Femur (tissue), 1 donor: Measurements from ENCODE around the gene ANKMY1.
"Not testable (repeated sequence)": the region's sequence is repeated elsewhere in the genome, so short reads cannot be mapped to it uniquely, and the experiment has no call there.

ENCODE experiments used
- DNase-seq: peaks from one replicate; pipeline ENCODE4 v3.0.0-alpha.2; 2017

ANKMY1 gene

GRCh38 chr2:240502059-240502429 lies 55.7 kb downstream of the ANKMY1 start:
- DNase-seq = peak; percentile 12

DNA sequence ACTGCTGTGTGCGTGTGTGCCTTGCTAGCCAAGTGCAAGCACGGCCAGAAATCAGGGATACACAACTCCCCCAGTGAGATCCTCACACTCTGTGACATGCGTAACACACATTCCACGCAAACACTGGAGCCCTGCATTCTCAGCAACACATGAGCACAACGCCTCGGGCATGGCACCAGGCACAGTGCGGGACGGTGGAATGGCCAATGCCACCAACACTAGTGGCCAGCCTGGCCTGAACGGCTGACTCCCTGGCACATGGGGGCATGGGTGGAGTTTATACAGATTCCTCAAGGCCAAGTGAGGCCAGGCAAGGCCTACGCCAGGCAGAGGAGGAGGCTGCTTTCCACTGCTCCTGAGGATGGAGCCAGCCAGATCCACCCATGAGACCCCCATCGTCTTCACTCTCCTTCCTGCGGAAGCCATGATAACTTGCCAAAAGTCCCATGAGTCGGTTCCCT lies 56.2 kb downstream of the ANKMY1 start:
- peak; percentile 9 for DNase-seq

DNA sequence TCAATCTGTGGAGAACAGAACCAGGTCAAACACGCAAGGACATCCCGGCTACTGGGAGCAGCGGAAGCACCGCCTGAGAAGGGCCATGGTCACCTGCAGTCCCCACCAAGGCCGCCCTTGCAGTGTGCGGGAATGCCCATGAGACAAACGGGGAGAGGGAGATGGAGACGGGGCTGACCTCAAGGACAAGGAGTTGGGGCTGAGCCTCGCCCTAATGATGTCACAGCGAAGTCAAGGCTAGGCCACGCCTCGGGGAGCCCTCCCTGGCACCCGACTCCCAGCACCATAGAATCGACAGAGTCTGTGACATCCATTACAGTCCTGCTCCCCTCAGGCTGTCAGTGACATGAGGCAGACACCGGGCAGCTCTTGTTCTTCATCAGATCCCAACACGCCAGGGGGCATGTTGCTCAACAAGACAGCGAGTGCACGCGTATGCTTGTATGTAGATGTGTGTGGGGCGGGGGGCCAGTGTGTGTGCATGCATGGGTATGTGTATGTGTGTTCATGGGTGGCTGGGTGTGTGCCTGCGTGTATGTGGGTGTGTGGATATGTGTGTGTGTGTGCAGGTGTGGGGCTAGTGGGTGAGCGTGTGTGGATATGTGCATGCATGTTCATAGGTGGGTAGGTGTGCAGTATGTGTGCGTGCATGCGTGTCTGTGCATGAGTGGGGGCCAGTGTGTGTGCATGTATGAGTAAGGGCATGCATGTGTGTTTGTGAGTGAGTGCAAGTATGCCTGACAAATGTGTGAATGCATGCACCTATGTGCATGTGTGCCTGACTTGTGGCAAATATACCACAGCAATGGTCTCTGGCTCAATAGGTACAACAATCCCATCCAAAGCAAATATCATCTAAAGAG lies 57.0 kb downstream of the ANKMY1 start:
- DNase-seq = peak; percentile 15

DNA sequence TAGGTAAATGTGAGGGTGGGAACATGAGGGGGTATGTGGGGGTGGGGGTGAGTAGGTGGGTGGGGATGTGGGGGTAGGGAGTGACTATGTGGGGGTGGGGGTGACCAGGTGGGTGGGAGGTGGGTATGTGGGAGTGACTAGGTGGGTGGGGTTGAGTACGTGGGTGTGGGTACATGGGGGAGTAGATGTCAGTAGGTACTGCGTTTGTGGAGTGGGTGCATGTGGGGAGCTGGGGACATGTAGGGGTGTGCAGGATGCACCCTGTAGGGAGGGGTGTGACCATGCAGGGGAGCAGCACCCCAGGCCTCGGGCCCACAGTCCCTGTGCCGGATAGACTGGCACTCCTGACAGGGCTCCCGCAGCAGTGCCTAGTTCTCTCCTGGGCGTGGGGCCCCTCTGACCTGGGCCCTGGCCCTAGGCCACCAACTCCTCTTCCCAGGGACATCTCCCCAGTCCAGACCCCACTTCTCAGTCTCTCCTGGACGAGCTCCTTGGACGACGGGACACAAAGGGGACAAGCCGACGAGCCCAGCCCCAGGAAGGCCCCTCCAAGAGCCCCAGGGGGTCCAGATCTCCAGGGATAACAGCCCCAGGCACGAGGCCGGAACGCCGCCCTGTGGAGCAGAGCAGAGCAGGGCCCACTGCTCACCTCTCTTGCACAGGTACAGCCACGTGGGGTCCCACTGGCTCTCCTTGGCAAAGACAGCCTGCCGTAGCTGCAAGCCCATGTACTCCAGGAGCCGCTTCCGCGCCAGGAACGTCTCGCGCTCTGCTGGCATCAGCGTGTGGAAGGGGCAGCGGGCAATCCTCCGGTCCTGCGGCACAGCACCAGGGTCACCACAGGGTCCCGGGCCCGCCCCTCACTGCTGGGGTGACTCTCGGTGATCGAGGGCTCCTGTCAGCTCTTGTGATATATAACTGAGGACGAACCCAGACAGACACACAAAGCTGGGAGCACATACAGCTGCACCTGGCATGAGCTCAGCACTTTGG lies 58.2 kb downstream of the ANKMY1 start:
- peak; percentile 8 for DNase-seq

DNA sequence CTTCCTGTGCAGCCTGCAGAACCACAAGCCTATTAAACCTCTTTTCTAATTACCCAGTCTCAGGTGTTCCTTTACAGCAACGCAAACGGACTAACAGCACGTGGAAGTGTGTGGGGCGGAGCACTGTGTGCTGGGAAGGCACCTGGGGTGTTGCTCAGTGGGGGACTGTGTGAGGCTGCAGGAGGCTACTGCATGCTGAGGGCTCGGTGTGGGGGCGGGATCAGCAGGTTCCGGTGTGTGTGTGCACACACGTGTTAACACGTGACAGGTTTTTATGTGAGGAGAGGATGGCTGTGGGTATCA lies 58.9 kb downstream of the ANKMY1 start:
- no peak for DNase-seq

DNA sequence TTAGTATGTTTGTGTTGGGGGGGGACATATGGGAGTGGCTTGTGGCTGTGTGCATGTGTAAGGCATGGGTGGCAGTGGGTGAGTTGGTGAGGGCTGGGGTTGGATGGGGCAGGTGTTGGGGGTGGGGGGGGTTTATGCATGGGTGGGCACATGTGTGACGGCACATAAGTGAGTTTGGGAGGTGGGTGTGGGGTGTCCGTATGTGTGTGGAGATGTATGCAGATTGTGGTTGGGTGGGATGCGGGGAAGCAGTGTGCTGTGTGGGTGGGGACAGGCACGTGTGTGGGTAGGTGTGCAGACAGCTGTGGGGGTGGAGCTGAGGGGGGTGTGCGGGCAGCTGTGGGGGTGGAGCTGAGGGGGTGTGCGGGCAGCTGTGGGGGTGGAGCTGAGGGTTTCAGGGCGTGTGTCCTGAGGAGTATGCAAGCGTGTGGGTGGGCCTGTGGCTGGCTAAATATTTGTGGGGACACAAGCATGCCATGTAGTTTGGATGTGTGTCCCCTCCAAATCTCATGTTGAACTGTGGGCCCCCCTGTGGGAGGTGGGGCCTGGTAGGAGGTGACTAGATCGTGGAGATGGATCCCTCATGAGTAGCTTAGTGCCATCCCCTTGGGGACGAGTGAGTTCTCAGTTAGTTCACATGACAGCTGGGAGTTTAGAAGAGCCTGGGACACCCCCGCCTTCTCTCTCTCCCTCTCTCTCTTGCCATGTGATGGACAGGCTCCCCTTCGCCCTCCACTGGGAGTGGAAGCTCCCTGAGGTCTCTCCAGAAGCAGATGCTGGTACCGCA lies 59.4 kb downstream of the ANKMY1 start:
- no peak for DNase-seq

GRCh38 chr2:240497082-240497481 lies 60.7 kb downstream of the ANKMY1 start:
- not testable (repeated sequence) for DNase-seq

DNA sequence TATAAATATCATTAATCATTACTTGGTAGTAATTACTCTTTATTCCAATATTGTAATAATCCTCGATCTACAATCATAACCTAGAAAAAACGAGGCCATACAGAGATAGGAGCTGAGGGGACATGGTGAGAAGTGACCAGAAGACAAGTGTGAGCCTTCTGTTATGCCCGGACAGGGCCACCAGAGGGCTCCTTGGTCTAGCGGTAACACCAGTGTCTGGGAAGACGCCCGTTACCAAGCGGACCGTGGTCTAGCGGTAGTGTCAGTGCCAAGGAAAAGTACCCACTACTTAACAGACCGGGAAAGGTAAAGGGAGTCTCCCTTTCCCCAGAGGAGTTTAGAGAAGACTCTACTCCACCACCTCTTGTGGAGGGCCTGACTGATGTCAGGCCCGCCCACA lies 62.8 kb downstream of the ANKMY1 start:
- not testable (repeated sequence) for DNase-seq

DNA sequence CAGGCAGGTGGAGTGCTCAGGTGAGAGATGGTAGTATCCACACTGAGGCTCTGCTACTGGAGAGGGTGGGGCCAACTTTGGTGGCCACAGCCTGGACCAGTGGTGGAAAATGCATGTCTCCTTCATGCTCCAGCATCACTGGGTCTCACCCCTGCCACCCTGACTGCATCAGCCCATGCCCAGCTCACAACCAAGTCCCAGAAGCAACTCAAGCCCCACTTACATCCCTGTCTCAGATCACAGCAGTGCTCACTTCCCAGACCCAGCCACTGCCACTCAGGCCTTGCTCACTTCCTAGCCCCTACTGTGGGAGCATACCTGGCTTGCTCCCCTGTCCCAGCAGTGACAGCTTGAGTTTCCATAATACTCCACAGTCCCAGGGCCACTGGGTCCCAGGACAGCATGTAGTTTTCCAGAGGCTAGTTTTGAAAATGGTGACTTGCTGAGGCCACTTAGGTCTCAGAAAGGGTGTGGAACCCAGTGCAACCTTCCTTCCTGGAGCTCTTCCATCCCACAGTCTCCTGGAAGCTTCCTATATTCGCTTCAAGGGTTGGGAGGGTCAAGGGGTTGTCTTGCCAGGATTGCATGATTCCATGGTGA lies 63.5 kb downstream of the ANKMY1 start:
- DNase-seq = no peak

DNA sequence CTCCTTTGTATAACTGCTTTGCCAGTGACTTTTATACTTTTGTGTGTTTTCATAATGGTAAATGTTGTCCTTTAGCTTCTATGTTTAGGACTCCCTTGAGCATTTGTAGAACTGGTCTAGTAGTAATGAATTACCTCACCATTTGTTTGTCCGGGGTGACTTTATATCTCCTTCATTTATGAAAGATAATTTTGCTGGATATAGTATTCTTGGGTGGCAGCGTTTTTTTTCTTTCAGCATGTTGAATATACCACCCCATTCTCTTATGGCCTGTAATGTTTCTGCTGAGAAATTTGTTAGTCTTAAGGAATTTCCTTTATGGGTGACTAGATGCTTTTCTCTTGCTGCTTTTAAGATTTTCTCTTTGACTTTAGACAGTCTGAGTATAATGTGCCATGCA lies 66.3 kb downstream of the ANKMY1 start:
- DNase-seq = no peak

DNA sequence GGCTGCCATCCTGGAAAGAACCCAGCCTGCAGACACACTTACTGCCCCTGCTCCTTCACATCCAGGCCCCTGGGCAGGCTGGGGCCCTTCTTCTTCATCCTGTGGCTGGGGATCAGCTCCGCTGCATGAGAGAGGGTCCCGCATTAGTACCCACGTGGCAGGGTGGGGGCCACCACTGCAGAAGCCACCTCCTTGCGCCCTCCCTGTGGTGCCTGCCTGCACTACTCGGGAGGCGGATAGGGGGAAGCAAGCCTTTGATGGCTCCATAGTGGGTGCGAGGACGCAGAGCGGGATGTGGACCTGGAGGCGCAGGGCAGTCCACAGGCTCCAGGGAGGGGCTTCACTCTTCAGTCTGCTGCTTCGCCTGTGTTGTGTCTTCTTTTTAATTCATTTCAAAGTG lies 75.6 kb downstream of the ANKMY1 start:
- no peak for DNase-seq

- DNase-seq = no peak
These were observed 76.1 kb downstream of the ANKMY1 start for GRCh38 chr2:240481720-240482119.

GRCh38 chr2:240480834-240481623 lies 76.8 kb downstream of the ANKMY1 start:
- peak; percentile 15 for DNase-seq

- DNase-seq = no peak
These were observed 78.7 kb downstream of the ANKMY1 start for GRCh38 chr2:240479111-240479501.

- no peak for DNase-seq
These were observed 79.3 kb downstream of the ANKMY1 start for GRCh38 chr2:240478346-240479110.

GRCh38 chr2:240477916-240478315 lies 79.9 kb downstream of the ANKMY1 start:
- no peak for DNase-seq

DNA sequence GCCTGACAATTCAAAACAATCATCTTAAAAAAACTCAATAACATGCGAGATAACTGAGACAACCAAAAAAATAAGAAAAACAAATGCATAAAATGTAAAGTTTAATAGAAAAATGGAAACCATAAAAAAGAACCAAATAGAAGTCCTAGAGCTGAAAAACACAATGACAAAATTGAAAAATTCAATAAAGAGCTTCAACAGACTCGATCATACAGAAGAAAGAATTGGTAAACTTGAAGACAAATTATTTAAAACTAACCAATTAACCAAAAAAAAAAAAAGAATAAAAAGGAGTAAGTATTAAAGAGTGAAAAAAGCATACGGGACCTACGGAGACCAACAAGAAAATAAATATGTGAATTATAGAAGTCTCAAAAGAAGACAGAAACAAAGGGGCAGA lies 84.6 kb downstream of the ANKMY1 start:
- no peak for DNase-seq

DNA sequence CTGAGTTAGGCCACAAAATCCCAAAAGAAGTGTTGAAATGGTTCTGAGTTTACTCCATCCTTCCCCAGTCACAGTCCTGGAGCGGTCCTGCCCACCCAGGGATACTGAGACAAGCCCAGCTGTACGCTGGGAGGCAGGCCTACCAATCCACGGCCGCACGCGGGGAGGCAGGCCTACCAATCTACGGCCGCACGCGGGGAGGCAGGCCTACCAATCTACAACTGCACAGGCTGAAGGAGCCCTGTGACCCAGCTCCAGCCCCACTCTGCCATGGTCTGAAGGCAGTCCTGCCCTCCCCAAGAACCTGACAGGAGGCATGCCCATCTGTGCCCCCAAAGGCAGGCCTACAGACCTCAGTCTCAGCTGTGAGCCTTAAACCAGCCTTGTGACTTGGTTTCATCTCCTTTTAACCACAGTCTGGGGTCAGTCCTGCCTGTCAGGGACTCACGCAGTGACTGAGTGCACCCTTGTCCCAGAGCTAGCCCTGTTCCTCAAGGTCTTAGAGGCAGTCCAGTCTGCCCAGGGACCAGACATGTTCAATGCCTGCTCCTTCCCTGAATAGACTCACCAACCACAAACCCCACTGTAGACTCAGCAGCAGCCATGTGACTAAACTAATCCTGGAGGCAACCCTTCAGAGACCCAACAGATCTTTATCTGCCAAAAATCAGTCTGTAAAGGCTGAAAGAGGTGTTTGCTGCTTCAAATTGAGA lies 85.6 kb downstream of the ANKMY1 start:
- peak; percentile 13 for DNase-seq

DNA sequence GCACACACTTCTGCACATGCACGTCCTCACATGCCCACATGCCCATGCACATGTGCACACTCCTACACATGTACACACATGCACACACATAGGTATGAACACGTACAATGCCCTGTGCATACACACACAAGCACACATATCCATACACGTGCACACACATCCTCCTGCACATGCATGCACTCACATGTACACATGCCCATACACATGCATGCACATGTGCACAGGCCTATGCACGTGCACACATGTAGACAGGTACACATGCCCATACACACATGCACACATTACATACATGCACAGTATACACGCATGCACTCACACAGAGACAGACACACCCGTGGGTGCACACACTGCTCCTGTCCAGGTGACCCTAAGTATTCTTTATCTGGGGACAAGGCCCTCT lies 88.0 kb downstream of the ANKMY1 start:
- peak; percentile 15 for DNase-seq

DNA sequence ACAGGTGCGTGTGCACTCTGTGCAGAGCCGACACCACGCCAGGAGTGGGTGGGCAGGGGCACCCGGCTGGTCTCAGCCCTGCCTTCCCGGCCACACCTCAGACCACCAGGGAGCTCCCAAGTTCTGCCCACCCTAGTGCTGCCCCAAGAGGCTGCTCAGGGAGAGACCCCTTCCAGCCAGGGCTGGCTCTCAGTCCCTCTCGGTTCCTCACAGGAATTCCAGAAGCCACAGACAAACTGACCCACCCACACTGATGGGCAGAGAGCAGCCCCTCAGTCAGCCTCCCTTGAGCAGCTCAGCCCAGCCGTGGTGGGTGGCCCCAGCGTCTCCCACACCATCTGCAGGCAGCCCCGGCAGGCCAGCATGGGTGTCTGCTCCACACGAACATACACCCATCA lies 88.5 kb downstream of the ANKMY1 start:
- peak; percentile 26 for DNase-seq
